ENCODE data around the gene CCDC27. TPM values are rescaled to one million over a fixed set of nuclear protein-coding genes. Genes with fewer than 3 reads are reported as not detected.

The CCDC27 gene
- total RNA-seq, 1 experiment from 2014 or later, result not detected

- POLR2A ChIA-PET (ENCODE audit: unreplicated experiment), result no interaction called here
- Histone ChIP-seq H3K4me1 (ENCODE audit: insufficient read depth, low read length) (peaks cover 26% of the 10 kb centered on the region), H3K9me3 (ENCODE audit: low read length) (no peaks in the 10 kb centered on the region), H3K4me3 (ENCODE audit: low read length) (no peak overlapping the region), H3K9me2 (replicated peaks; ENCODE audit: low read length) (no peaks in the 10 kb centered on the region), H4K20me1 (ENCODE audit: low read length) (peaks cover 22% of the 10 kb centered on the region; the same call in 1 of the 2 replicates), H3K27ac (ENCODE audit: low read length) (no peak overlapping the region), H3K27me3 (ENCODE audit: low read length) (no peaks in the 10 kb centered on the region), H3K79me2 (ENCODE audit: low read length) (peaks cover 41% of the 10 kb centered on the region), H3K4me2 (ENCODE audit: low read length) (no peak overlapping the region), H3K9ac (ENCODE audit: low read length) (no peak overlapping the region), H2AFZ (ENCODE audit: low read length) (no peak overlapping the region), H3F3A (ENCODE audit: low read length, unreplicated experiment) (no peaks in the 10 kb centered on the region), H3K36me3 (ENCODE audit: low read depth, low read length) (peaks cover 30% of the 10 kb centered on the region)
- no peak for ATAC-seq
- CTCF ChIA-PET, result no interaction called here
- TF ChIP-seq EZH2phosphoT487 (IDR thresholded peaks at IDR 0.05; ENCODE audit: borderline replicate concordance, low read length), result no peak
- no peak for DNase-seq
- no TSS peak for BruUV-seq (replicated peaks)
- intact Hi-C loops (cut with micrococcal nuclease), result no loop called here
Observed at GRCh38 chr1:3742439-3743298, 9.6 kb upstream of the CCDC27 start.

- Histone ChIP-seq H3K79me2 (ENCODE audit: low read length) (peaks cover 41% of the 10 kb centered on the region), H3K27me3 (ENCODE audit: low read length) (no peaks in the 10 kb centered on the region), H2AFZ (ENCODE audit: low read length) (no peak overlapping the region), H3K9me3 (ENCODE audit: low read length) (no peaks in the 10 kb centered on the region), H3K9ac (ENCODE audit: low read length) (no peak overlapping the region), H3K4me2 (ENCODE audit: low read length) (no peak overlapping the region), H4K20me1 (ENCODE audit: low read length) (peaks cover 22% of the 10 kb centered on the region; the same call in 1 of the 2 replicates), H3K4me3 (ENCODE audit: low read length) (no peak overlapping the region), H3F3A (ENCODE audit: low read length, unreplicated experiment) (no peaks in the 10 kb centered on the region), H3K27ac (ENCODE audit: low read length) (no peak overlapping the region), H3K9me2 (replicated peaks; ENCODE audit: low read length) (no peaks in the 10 kb centered on the region), H3K4me1 (ENCODE audit: insufficient read depth, low read length) (peaks cover 31% of the 10 kb centered on the region), H3K36me3 (ENCODE audit: low read depth, low read length) (peaks cover 26% of the 10 kb centered on the region)
- ATAC-seq (no peak), DNase-seq (no peak)
- TF ChIP-seq CTCF (conservative IDR thresholded peaks at IDR 0.05; ENCODE audit: low read depth, low read length) (no peak), EZH2phosphoT487 (IDR thresholded peaks at IDR 0.05; ENCODE audit: borderline replicate concordance, low read length) (no peak), EZH2 (IDR thresholded peaks at IDR 0.05; ENCODE audit: low read length, unreplicated experiment) (no peak)
- intact Hi-C loops (cut with micrococcal nuclease), result no loop called here
- ChIA-PET POLR2A (ENCODE audit: unreplicated experiment) (no interaction called here), CTCF (no interaction called here)
- no TSS peak for BruUV-seq (replicated peaks)
Observed at GRCh38 chr1:3743421-3743820, 8.8 kb upstream of the CCDC27 start.

- Histone ChIP-seq H3K9me2 (replicated peaks; ENCODE audit: low read length) (no peaks in the 10 kb centered on the region), H3K27me3 (ENCODE audit: low read length) (no peaks in the 10 kb centered on the region), H3K9me3 (ENCODE audit: low read length) (no peaks in the 10 kb centered on the region), H3F3A (ENCODE audit: low read length, unreplicated experiment) (no peaks in the 10 kb centered on the region), H3K4me3 (ENCODE audit: low read length) (no peak overlapping the region), H3K9ac (ENCODE audit: low read length) (no peak overlapping the region), H2AFZ (ENCODE audit: low read length) (no peak overlapping the region), H3K36me3 (ENCODE audit: low read depth, low read length) (peaks cover 21% of the 10 kb centered on the region), H4K20me1 (ENCODE audit: low read length) (peaks cover 22% of the 10 kb centered on the region; the same call in 1 of the 2 replicates), H3K79me2 (ENCODE audit: low read length) (peaks cover 41% of the 10 kb centered on the region), H3K27ac (ENCODE audit: low read length) (no peak overlapping the region), H3K4me1 (ENCODE audit: insufficient read depth, low read length) (peaks cover 31% of the 10 kb centered on the region), H3K4me2 (ENCODE audit: low read length) (peak overlapping the region; percentile 26; the same call in 1 of the 2 replicates)
- ChIA-PET POLR2A (ENCODE audit: unreplicated experiment) (no interaction called here), CTCF (no interaction called here)
- intact Hi-C loops (cut with micrococcal nuclease), result no loop called here
- DNase-seq (no peak), ATAC-seq (no peak)
- TF ChIP-seq EZH2 (IDR thresholded peaks at IDR 0.05; ENCODE audit: low read length, unreplicated experiment), result no peak
- TF ChIP-seq EZH2phosphoT487 (IDR thresholded peaks at IDR 0.05; ENCODE audit: borderline replicate concordance, low read length), result no peak
- TF ChIP-seq CTCF (conservative IDR thresholded peaks at IDR 0.05; ENCODE audit: low read depth, low read length), result no peak
- BruUV-seq (replicated peaks), result no TSS peak
Observed at GRCh38 chr1:3743826-3744225, 8.4 kb upstream of the CCDC27 start.
